Measurements from ENCODE around the gene TMEM81. TPM values are rescaled to one million over a fixed set of nuclear protein-coding genes. Genes with fewer than 3 reads are reported as not detected.

Gene TMEM81, protein sequence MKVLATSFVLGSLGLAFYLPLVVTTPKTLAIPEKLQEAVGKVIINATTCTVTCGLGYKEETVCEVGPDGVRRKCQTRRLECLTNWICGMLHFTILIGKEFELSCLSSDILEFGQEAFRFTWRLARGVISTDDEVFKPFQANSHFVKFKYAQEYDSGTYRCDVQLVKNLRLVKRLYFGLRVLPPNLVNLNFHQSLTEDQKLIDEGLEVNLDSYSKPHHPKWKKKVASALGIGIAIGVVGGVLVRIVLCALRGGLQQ
- 0.67 and 0.91 TPM in 2 replicates for total RNA-seq (2014; rRNA removed; shearing (Covaris generic); ENCODE audit: low replicate concordance)

DNA sequence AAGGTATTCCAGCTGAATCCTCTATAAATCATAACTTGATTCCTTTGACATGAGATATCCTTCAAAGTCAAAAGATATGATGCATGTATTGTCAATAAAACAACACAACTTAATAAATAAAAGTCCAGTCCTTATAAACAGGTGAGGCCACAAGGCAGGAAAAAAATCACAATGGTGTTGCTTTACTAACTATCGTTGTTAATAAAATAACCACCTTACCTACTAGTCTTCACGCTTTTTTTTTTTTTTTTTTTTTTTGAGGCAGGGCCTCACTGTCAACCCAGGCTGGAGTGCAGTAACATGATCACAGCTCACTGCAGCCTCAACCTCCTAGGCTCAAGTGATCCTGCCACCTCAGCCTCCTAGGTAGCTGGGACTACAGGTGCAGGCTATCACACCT is at the start of gene TMEM81:
TSS of gene TMEM81 (minus strand) at position 101 of the 400 bp plus-strand sequence. CDS start 140 bp downstream, outside the sequence.
- no peak for DNase-seq (ENCODE audit: low read depth)
- in situ Hi-C loops (cut with HindIII; ENCODE audit: low pct_unique_long_range_greater_than_20kb, low sequenced_read_pairs): no loop called here

DNA sequence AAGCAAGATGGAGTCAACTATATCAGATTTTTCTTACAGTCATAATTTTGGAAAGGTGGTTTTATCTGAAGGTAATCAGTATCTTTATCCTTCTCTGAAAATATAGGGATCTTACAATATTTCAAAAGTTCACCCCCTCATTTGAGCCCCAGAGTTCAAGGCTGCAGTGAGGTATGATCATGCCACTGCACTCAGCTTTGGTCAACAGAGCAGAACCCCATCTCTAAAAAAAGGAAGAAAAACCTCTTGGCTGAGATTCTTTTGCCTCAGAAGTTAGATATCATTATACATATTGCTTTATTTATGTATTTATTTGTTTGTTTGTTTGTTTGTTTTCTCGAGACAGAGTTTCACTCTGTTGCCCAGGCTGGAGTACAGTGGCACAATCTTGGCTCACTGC is 49.0 kb upstream of the TMEM81 start:
- no peak for DNase-seq (ENCODE audit: low read depth)
- in situ Hi-C loops (cut with HindIII; ENCODE audit: low pct_unique_long_range_greater_than_20kb, low sequenced_read_pairs): no loop called here

DNA sequence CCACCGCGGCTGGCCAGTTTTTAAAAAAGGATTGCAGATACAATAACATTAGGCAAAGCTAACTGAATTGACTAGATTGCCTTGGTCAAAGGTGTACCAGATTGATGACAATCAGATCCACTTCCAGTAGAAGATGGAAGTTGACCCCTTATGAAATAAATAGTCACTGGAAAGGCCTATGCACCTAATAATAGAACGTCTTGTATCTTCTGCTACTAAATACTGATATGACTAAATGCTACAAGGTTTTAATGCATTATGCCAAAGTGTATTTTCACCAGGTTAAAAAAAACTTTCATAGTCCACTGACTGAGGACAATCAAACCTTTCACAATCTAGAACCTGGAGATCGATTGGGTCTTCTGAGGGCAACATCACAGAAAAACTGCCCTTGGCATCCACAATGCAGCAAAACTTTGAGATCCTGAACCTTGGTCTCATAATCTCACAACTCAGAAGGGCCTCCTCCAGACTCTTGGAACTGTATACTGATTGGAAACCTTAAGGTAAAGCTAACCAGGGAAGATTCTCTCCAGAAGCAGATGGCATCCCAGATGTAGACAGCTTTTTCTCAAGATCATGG is 45.3 kb upstream of the TMEM81 start:
- DNase-seq (ENCODE audit: low read depth): no peak

DNA sequence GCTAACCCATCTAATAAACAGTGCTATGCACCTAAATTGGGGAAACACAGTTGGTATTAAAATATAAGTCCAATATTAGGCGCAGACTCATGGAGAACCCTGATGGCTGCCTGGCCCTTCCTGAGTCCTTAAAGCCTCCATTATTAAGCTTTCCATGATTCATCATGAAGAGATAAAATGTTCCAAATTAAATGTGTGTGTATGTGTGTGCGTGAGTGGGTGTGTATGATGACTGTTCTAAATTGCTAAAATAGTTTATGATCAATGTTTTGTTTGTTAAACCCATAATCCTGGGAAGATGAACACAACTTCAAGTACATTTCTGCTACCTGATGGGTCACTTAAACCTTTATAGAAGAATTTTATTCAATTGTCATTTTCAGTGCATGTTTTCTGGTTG is 43.8 kb upstream of the TMEM81 start:
- in situ Hi-C loops (cut with HindIII; ENCODE audit: low pct_unique_long_range_greater_than_20kb, low sequenced_read_pairs): no loop called here
- DNase-seq (ENCODE audit: low read depth): no peak

More for the DNA sequence above, 45.3 kb upstream of the TMEM81 start:
- in situ Hi-C loops (cut with HindIII; ENCODE audit: low pct_unique_long_range_greater_than_20kb, low sequenced_read_pairs): no loop called here

DNA sequence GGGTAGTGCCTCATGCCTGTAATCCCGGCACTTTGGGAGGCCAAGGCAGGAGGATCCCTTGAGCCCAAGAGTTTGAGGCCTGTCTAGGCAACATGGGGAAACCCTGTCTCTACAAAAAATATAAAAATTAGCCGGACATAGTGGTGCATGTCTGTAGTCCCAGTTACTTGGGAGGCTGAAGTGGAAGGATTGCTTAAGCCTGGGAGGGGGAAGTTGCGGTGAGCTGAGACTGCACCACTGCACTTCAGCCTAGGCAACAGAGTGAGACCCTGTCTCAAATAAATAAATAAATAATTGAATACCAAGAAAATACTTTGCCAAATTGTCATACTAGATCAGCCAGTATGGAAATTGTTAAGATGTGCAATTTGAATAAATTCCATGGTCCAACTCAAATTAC is 43.4 kb upstream of the TMEM81 start:
- in situ Hi-C loops (cut with HindIII; ENCODE audit: low pct_unique_long_range_greater_than_20kb, low sequenced_read_pairs): no loop called here

DNA sequence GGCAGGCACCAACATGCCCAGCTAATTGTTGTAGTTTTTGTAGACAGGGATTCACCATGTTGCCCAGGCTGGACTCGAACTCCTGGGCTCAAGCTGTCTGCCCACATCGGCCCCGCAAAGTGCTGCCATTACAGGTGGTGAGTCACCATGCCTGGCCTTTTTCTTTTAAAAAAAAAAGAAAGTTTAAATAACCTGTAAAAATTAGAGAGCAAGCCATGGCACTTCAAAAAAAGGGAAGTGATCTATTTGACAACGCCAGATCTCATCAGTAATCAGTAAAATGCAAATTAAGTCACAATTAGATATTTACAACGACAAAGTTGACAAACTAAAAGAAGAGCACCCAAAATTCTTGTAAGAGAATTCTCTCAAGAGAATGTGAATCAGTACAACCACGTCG is 40.5 kb upstream of the TMEM81 start:
- in situ Hi-C loops (cut with HindIII; ENCODE audit: low pct_unique_long_range_greater_than_20kb, low sequenced_read_pairs): no loop called here
- no peak for DNase-seq (ENCODE audit: low read depth)

More for the DNA sequence above, 43.4 kb upstream of the TMEM81 start:
- DNase-seq (ENCODE audit: low read depth): no peak

DNA sequence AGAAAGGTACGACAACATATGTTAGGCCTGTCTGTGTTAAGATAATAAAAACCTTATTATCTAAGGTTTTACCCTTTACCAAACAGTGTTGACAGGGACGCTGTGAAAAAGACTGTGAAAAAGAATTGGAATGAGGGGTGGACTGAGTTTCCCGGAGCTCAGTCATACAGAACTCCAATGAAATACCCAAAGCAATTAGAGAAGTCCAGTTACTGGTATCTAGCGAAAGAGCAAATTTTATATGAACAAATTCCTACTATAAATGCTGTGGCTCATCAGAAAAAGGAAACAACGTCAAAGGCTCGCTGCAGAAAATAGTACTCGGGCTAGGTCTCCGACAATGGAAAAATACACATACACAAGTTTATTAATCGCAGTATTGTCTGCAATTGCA is 38.2 kb upstream of the TMEM81 start:
- in situ Hi-C loops (cut with HindIII; ENCODE audit: low pct_unique_long_range_greater_than_20kb, low sequenced_read_pairs): no loop called here
- no peak for DNase-seq (ENCODE audit: low read depth)

DNA sequence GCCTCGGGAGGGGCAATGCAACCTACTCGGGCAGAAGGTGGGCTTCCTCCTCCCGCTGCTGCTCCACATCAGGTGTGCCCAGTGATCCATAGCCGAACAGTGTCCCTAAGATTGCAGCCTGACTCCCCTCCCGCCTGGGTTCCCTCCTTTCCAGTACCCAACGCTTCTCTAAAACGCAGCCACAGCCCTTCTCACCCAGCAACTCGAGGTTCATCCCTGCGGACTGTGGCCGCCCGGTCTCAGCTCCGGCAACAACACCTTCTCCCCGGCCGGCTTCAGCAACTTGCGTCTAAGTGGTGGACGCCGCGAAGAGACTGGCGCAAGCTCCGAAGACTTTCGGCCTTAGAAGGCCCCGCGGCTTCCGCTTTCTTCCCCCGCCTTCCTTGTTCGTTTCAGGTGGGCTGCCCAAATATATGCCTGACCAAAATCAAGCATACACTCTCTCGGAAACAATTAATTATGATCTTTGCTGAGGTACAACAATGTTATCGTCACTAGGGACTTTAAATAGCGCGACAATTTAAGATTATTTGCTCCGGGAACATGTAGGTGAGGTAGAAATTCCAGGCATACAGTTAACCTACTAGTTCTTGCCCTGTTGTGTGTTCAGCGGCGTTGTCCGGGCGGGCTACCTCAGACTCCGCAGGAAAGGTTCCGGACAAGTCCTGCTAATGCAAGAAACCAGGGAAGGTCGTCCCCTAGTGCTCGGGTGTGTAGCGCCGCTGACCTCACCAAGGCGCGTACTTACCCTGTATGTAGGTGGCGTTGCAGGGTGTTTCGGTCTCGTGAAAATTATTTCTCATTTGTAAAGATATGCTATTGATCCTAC is 37.6 kb upstream of the TMEM81 start, which contains the start of gene RBBP5:
TSS of gene RBBP5 (minus strand) at position 319 of the 829 bp plus-strand sequence. CDS start at position 214, 105 bp downstream.
- DNase-seq (ENCODE audit: low read depth): peak; percentile 96
- in situ Hi-C loops (cut with HindIII; ENCODE audit: low pct_unique_long_range_greater_than_20kb, low sequenced_read_pairs): no loop called here

DNA sequence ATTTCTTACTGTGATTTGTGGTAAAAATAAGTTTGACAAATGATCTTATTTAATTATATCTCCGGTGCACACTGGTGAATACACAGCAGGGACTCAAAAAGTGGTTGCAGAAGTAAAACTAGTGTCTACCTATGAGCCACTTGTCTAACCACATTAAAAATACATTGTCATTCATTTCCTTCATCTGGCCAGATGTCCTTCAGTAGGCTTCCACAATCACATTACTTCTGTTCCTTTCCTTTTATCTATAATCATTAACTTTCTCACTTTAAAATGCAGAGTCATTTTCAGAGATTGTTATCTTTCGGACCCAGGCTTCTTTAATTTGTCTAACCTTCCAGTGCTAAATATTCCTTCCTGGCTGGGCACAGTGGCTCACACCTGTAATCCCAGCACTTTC is 34.5 kb upstream of the TMEM81 start:
- in situ Hi-C loops (cut with HindIII; ENCODE audit: low pct_unique_long_range_greater_than_20kb, low sequenced_read_pairs): no loop called here

DNA sequence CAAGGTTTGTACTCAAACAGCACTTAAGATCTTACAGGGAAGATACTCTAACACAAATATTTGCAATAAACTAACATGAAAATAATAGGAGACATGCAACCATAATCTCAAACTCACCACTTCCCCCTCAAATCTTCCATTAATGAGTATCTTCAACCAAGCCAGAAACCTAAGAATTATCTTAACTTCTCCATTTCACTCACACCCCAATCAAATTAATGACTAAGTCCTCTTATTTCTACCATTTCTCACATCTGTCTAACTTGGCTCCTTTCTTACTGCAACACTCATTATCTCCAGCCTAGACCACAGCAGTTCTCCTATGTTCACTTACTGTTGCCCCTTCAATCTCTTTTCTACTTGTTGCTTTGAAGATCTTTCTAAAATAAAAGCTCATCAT is 27.1 kb upstream of the TMEM81 start:
- in situ Hi-C loops (cut with HindIII; ENCODE audit: low pct_unique_long_range_greater_than_20kb, low sequenced_read_pairs): no loop called here
- DNase-seq (ENCODE audit: low read depth): no peak

More for the DNA sequence above, 34.5 kb upstream of the TMEM81 start:
- peak; percentile 69 for DNase-seq (ENCODE audit: low read depth)

DNA sequence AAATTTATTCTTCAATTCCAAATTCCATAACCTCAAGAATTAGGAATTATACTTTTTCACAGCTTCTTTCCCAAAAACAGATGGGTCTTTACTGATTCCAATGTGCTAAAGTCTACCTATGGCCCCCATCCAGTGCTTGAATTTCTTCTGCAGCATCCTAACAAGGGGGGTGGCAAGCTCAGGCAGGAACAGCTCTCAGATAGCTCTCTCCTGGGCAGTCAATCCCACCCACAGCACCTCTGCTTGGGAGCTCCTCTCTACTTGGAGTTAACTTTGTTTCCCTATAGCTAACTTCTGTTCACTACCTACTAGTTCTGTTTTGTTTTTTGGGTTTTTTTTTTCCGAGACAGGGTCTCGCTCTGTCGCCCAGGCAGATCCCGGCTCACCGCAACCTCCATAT is 25.5 kb upstream of the TMEM81 start:
- in situ Hi-C loops (cut with HindIII; ENCODE audit: low pct_unique_long_range_greater_than_20kb, low sequenced_read_pairs): no loop called here
- no peak for DNase-seq (ENCODE audit: low read depth)

DNA sequence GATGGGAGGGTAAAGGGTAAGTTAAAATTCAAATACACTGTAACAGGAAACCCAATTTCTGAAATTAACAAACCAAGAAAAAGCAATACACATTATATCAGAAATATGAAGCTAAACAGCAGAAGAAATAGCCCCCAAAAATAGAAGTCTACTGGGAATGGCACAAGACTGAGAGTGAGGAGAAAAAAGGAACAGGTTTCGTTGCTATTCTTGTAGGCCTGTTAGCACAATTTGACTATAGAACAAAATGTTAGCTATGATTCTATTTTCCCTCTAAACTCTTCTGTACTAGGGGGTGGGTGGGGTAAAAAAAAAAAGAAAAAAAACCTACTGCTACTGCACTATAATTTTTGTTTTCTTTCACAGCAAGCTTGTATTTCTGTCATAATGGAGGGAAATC is 25.0 kb upstream of the TMEM81 start:
- DNase-seq (ENCODE audit: low read depth): no peak
- in situ Hi-C loops (cut with HindIII; ENCODE audit: low pct_unique_long_range_greater_than_20kb, low sequenced_read_pairs): no loop called here

DNA sequence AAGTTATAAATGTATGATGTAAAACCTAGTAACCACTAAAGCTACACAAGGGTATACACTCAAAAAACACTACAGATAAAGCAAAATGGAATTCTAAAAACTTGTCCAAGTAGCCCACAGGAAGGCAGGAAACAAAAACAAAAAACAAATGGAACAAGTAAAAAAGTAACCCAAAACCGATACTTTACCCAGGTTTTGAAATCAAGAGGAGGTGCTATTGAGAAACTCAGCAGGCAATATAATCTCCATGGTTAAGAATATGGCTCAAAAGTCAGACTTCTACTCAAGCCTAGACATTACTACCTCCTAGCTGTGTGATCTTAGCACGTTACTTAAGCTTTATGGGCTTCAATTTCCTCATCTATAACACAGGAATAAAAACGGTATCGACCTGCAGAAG is 24.2 kb upstream of the TMEM81 start:
- DNase-seq (ENCODE audit: low read depth): no peak
- in situ Hi-C loops (cut with HindIII; ENCODE audit: low pct_unique_long_range_greater_than_20kb, low sequenced_read_pairs): no loop called here

DNA sequence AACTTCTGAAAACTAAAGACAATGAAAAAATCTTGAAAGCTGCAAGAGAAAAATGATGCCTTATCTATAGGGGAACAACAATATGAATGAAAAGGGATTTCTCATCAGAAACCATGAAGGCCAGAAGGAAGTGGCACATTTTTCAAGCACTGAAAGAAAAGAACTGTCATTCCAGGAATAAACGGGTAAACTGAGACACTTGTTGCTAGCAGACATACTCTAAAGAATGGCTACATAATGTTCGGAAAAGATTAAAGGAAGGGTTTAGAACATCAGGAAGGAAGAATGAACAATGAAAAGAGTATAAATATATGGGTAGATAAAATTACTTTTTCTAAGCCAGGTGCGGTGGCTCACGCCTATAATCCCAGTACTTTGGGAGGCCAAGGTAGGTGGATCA is 23.1 kb upstream of the TMEM81 start:
- in situ Hi-C loops (cut with HindIII; ENCODE audit: low pct_unique_long_range_greater_than_20kb, low sequenced_read_pairs): no loop called here
- DNase-seq (ENCODE audit: low read depth): no peak

DNA sequence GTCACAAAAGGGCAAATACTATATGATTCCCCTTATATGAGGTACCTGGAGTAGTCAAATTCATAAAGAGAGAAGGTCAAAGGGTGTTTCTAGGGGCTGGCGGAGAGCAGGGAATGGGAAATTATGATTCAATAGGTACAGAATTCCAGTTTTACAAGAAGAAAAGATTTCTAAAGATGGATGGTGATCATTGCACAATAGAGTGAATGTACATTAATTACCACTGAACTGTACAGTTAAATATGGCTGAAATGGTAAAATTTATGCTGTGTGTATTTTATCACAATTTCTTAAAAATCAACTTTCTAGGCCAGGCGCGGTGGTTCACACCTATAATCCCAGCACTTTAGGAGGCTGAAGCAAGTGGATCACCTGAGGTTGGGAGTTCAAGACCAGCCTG is 18.1 kb upstream of the TMEM81 start:
- in situ Hi-C loops (cut with HindIII; ENCODE audit: low pct_unique_long_range_greater_than_20kb, low sequenced_read_pairs): no loop called here
- DNase-seq (ENCODE audit: low read depth): no peak

DNA sequence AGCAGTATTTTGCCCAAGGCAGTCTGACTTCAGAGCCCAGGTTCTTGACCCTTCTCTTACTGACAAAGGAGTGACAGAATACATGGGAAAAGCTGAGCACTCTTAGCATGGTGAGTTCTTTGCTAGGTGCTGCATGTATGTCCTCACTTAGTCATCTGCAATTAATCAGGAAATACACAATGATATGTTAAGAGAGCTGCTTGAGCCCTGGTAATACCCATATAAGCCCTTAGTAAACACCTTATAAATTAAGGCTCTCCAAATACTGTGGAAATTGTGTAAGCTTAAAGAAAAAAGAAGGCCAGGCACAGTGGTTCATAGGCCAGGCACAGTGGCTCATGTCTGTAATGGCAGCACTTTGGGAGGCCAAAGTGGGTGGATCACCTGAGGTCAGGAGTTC is 14.0 kb upstream of the TMEM81 start:
- no peak for DNase-seq (ENCODE audit: low read depth)
- in situ Hi-C loops (cut with HindIII; ENCODE audit: low pct_unique_long_range_greater_than_20kb, low sequenced_read_pairs): no loop called here

DNA sequence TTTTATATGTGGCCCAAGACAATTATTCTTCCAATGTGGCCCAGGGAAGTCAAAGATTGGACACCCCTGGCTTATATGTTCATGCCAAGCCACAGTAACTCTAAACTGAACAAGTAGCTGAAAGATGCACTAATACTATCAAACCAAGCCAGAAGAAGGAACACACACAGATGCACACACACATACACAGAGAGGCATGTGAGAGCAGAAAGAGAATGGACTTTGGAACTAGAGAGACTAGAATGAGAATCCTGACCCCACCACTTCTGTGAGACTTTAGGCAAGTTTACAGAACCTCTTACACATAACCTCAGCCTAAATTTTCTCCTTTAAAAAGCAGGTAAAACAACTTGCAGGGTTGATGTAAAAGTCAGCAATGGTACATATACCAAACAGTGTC is 11.2 kb upstream of the TMEM81 start:
- DNase-seq (ENCODE audit: low read depth): no peak
- in situ Hi-C loops (cut with HindIII; ENCODE audit: low pct_unique_long_range_greater_than_20kb, low sequenced_read_pairs): no loop called here

DNA sequence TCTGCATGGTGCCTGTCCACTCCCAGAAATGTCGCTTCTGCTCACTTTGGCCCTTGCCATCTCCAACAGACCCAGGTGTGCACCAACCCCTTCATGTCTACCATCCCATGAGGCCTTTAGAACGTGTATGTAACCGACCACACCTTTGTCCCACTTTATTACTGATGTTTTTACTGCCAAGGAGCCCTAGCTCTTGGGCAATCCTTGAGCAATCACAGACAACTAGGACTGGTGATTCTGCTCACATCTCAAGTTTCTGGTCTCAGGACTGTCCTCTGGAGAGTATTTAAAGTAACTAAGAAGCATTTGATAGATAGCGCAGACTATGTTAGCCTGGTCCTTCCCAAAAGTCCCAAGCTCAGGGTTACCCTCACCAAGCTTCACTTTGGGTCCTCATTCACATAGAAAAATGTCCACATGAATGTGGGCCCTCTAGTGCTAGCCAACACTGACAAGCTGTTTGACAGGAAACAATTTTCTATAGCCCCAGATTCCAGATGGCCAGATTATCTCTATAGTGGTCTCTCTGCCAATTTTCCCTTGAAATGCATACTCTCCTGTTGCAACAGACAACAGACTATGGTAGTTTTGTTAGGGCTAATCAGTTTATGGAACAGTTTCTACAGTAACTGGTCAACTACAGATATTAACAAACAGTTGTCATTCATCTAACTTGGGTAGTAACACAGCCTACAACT is 6.9 kb upstream of the TMEM81 start:
- DNase-seq (ENCODE audit: low read depth): no peak
- in situ Hi-C loops (cut with HindIII; ENCODE audit: low pct_unique_long_range_greater_than_20kb, low sequenced_read_pairs): no loop called here

DNA sequence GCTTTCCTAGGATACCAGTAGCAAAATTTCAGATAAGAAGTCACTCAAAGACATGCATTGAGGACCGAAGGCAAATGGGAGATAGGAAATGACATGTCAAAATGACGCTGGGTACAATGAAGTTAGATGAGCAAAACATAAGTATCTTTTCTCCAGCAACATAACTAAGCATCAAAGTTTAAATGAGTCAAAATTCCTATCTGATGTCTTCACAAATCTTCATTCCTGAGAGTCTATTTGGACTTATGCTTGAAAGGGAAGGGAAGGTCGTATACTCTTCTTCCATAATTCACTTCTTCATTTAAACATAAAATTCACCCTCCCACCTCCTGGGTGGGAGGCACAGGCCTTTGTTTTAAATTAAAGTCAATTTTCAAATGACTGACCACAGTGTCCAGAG is 4.1 kb upstream of the TMEM81 start:
- no peak for DNase-seq (ENCODE audit: low read depth)
- in situ Hi-C loops (cut with HindIII; ENCODE audit: low pct_unique_long_range_greater_than_20kb, low sequenced_read_pairs): no loop called here

All from Caki2 (cell line).